ENCODE data around the gene DNAJB13.

DNA sequence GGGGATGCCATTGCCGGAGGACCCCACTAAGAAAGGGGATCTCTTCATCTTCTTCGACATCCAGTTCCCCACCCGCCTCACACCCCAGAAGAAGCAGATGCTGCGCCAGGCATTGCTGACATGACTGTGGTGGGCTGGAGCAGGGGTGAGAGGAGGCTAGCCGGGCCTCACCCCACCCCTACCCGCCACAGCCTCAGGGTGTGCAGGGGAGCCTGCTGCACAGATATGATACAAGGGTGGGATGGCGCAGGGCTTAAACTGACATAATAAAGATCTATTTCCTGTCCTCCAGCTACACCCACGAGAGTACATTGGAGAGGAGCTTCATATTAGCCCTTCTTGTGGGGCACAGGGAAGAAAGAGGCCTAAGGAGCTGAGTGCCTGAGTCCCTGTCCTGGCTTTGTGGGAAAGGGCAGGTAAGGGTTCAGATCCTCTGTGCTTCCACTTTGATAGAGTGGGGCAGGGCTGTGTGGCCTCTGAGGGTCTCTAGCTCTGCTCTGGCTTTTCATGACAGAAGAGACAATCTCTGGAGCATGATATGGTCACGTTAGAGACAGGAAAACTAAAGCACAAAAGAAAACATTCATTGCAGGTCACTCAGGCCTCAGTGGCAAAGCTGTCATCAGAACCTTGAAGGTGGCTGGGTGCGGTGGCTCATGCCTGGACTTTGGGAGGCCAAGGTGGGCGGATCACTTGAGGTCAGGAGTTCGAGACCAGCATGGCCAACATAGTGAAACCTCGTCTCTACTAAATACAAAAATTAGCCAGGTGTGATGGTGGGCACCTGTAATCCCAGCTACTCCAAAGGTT lies 19.4 kb downstream of the DNAJB13 start:
- TF ChIP-seq, protein P1, sequence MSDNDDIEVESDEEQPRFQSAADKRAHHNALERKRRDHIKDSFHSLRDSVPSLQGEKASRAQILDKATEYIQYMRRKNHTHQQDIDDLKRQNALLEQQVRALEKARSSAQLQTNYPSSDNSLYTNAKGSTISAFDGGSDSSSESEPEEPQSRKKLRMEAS (CRISPR knock-in tag; IDR thresholded peaks at IDR 0.05) = no peak
- TF ChIP-seq, protein P2, sequence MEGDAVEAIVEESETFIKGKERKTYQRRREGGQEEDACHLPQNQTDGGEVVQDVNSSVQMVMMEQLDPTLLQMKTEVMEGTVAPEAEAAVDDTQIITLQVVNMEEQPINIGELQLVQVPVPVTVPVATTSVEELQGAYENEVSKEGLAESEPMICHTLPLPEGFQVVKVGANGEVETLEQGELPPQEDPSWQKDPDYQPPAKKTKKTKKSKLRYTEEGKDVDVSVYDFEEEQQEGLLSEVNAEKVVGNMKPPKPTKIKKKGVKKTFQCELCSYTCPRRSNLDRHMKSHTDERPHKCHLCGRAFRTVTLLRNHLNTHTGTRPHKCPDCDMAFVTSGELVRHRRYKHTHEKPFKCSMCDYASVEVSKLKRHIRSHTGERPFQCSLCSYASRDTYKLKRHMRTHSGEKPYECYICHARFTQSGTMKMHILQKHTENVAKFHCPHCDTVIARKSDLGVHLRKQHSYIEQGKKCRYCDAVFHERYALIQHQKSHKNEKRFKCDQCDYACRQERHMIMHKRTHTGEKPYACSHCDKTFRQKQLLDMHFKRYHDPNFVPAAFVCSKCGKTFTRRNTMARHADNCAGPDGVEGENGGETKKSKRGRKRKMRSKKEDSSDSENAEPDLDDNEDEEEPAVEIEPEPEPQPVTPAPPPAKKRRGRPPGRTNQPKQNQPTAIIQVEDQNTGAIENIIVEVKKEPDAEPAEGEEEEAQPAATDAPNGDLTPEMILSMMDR (IDR thresholded peaks at IDR 0.05) = no peak
- TF ChIP-seq NFYB (CRISPR knock-in tag; conservative IDR thresholded peaks at IDR 0.05; ENCODE audit: low read depth) (no peak), ZBTB21 (CRISPR knock-in tag; IDR thresholded peaks at IDR 0.05; ENCODE audit: borderline replicate concordance) (no peak), JUN (CRISPR knock-in tag; IDR thresholded peaks at IDR 0.05) (no peak), JAZF1 (CRISPR knock-in tag; IDR thresholded peaks at IDR 0.05) (no peak), CREB1 (CRISPR knock-in tag; IDR thresholded peaks at IDR 0.05) (no peak), ELF4 (CRISPR knock-in tag; IDR thresholded peaks at IDR 0.05; ENCODE audit: low read depth) (no peak)
- TF ChIP-seq, protein P3, sequence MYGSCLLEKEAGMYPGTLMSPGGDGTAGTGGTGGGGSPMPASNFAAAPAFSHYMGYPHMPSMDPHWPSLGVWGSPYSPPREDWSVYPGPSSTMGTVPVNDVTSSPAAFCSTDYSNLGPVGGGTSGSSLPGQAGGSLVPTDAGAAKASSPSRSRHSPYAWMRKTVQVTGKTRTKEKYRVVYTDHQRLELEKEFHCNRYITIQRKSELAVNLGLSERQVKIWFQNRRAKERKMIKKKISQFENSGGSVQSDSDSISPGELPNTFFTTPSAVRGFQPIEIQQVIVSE (CRISPR knock-in tag; IDR thresholded peaks at IDR 0.05; ENCODE audit: borderline replicate concordance) = no peak
- TF ChIP-seq, protein P4, sequence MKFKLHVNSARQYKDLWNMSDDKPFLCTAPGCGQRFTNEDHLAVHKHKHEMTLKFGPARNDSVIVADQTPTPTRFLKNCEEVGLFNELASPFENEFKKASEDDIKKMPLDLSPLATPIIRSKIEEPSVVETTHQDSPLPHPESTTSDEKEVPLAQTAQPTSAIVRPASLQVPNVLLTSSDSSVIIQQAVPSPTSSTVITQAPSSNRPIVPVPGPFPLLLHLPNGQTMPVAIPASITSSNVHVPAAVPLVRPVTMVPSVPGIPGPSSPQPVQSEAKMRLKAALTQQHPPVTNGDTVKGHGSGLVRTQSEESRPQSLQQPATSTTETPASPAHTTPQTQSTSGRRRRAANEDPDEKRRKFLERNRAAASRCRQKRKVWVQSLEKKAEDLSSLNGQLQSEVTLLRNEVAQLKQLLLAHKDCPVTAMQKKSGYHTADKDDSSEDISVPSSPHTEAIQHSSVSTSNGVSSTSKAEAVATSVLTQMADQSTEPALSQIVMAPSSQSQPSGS (CRISPR knock-in tag; IDR thresholded peaks at IDR 0.05; ENCODE audit: borderline replicate concordance, low read depth) = no peak

Data from WTC11 (cell line).